GM18519 (cell line): ENCODE data around the gene MIA3.
A peak's percentile ranks its signal among the peaks of the same experiment; 100 is the strongest.
"Not testable (repeated sequence)": the region's sequence is repeated elsewhere in the genome, so short reads cannot be mapped to it uniquely, and the experiment has no call there.

ENCODE experiments used
- ATAC-seq: cut with Tn5 transposase; IDR thresholded peaks from one replicate; pipeline ENCODE4 v1.9.1; 2021; ENCODE audit warnings: mild to moderate bottlenecking, moderate library complexity; ENCODE audit not compliant: unreplicated experiment, low FRiP score

Gene MIA3

DNA sequence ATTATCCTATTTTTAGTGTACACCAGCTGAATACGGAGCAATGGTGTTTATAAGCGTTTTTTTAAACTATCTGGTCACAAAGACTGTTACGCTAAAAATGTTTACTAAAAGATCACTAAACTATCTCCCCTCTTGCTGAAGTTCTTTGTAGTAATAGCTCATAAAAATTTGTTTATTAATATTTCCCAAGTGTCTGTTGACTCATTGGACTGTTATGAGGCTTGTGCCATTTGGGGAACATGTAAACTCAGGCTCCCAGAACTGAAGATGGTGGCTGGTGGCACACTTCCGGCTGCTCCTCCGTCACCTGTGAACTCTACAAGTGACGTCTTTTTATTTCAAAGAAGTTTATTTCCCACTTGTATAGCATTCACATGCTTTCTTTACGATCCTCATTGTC lies 48.1 kb downstream of the MIA3 start:
- ATAC-seq: no peak

GRCh38 chr1:222668184-222668583 lies 50.3 kb downstream of the MIA3 start:
- ATAC-seq: not testable (repeated sequence)

DNA sequence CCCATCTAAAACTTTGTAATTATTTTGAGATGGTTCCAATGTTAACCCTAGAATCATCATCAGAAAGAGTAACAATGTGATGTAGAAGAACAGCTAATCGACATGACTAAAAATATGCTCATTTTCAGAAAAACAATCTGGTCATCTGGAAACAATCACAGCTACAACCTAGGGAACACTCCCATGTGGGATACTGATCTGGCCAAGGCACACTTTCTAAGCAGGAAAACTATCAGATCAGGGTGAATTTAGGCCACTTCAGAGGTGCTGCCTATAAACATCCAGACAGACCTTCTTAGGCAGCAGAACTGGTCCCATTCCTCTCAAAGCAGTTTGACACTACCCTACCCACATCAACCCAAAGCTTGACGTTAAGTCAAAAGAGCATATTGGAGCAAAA lies 51.2 kb downstream of the MIA3 start:
- not testable (repeated sequence) for ATAC-seq

DNA sequence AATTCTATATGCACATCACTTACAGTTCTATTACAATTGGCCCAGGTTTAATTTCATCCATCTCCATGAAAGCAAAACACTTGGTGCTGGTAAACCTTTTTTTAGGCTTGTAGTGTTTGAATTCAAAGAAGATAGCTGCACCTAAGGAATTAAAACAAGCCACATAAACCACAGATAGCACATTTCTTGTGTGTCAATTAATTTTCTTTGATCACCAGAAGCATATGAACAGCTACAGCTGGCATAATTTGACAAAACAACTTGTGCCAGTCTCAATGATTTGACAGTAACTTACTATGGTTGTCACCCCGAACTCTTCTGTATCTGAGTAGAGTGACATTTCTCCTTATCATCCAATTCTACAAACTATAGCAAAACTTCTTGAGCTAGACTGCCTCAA lies 52.2 kb downstream of the MIA3 start:
- ATAC-seq: no peak

GRCh38 chr1:222680080-222680479 lies 62.2 kb downstream of the MIA3 start:
- ATAC-seq: no peak

GRCh38 chr1:222691016-222691415 lies 73.1 kb downstream of the MIA3 start:
- no peak for ATAC-seq

DNA sequence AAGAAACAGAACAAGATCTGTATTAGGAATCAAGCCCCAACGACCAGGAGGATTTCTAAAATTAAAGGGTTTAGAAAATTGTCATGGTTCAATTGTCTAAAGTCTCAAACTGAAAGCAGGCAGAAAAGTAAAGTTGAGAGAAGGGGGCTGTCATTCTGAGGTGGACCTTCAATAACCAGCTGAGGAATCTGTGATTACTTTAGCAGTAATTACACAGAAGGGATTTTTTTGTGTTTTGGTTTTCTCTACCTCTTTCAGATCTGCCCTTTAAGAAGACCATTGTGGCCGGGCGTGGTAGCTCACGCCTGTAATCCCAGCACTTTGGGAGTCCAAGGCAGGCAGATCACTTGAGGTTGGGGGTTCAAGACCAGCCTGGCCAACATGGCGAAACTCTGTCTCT lies 77.0 kb downstream of the MIA3 start:
- ATAC-seq: no peak

- no peak for ATAC-seq
Observed at GRCh38 chr1:222696741-222697140, 78.8 kb downstream of the MIA3 start.

- no peak for ATAC-seq
Observed at GRCh38 chr1:222697203-222697602, 79.3 kb downstream of the MIA3 start.

DNA sequence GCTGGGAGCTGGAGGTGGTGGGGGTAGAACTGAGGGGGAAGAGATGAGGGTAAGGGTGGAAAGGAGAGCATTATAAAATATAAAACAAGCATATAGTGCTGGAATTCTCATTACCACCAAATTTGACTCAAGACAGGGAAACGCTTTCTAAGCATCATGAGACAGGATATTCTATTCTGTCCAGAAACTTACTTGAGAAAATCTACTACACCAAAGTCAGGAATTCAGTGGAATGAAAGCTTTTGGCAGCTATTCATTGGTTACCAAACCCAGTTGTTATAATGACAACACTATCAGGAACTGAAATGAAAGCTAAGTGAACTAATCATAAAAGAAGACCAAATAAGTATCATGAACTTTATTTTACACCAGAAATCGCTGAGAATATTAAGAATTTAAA lies 79.9 kb downstream of the MIA3 start:
- no peak for ATAC-seq

DNA sequence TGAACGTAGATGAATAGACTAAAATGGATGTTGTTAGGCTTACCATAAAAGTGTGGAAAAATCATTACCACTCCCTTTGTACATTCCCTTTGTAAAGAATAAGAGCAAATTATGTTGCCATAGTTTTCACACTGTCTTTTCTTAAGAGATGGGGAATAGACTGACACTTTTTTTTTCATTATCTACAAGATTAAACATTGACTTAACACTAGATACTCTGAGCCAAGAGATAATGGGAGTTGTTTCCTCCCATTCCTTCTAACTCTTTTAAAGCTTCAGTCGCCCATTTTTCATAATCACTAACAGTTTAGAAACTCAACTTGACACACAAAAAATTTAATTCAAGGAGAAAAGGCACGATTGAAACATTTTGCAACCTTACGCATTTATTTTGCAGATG lies 84.3 kb downstream of the MIA3 start:
- no peak for ATAC-seq

DNA sequence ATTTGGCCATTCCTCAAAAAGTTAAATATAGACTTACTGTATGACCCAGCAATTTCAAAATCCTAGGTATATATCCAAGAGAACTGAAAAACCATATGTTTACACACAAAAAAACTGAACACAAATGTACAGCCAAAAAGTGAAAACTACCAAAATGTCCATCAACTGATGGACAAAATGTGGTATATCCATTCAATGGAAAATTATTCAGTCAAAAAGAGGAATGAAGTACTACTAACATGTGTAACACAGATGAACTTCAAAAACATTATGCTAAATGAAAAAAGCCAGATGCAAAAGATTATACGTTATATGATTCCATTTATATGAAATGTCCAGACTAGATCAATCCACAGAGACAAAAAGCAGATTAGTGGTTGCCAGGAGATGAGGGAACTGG lies 86.4 kb downstream of the MIA3 start:
- no peak for ATAC-seq

GRCh38 chr1:222706815-222707214 lies 88.9 kb downstream of the MIA3 start:
- no peak for ATAC-seq

DNA sequence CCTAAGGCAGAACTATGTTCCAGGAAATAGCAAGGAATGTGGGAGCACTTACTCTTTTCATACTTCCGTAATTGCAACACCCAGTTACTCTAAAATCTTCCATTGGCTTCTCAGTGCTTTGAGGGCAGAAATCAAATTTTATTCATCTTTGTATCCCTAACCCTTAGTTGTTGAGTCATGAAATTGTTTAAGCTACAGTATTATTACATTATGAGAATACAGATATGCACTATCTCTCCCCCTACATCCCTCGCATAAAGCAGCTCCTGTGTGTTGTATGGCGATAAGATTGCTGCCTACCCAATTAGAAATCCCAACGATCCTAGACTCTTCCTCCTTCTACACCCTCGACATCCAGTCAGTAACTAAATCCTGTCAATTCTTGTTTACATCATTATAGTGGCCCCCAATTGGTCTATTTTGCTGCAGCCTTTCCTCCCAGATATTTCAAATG lies 91.8 kb downstream of the MIA3 start:
- ATAC-seq: no peak

DNA sequence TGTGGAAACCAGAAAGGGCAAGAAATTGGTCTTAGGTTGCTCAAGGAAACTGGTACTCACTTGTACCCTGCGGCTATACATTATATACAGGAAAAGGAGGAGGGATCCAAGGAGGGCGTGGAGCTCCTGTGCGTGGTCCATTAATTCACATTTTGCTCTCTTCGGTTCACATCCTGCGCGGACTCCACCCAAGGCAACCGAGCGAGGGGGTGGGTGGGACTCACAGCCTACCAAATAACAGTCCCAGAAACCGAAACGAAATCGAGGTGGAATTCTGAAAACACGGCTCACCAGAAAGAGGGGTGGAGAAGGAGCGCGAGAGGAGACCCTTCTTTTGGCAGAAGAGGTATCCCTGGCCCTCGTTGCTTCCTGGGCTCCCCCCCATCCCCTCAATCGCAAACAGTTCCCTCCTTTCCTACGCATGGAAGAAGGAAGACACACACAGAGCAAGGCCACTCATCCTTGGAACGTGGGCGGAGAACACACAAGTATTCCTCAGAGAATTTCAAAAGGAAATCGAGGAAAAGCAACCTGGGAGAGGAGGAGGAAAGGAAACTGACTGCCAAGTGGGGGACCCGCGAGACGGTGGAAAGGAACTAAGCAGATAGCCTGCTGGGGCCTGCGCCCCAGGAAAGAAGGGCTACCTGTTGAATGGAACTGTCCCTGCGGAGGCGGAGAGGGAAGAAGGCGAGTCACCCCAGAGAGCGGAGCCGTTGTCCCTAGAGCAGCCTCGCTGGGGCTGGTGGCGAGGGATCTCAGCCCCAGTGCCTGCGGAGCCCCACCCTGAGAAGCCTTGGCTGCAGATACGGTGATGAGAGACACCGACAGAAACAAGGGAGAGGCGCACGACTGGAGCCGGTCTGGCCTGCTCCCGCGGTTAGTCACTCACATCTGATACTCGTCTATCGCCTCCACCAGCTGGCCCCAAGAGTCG lies 93.7 kb downstream of the MIA3 start:
- ATAC-seq: peak; percentile 23

DNA sequence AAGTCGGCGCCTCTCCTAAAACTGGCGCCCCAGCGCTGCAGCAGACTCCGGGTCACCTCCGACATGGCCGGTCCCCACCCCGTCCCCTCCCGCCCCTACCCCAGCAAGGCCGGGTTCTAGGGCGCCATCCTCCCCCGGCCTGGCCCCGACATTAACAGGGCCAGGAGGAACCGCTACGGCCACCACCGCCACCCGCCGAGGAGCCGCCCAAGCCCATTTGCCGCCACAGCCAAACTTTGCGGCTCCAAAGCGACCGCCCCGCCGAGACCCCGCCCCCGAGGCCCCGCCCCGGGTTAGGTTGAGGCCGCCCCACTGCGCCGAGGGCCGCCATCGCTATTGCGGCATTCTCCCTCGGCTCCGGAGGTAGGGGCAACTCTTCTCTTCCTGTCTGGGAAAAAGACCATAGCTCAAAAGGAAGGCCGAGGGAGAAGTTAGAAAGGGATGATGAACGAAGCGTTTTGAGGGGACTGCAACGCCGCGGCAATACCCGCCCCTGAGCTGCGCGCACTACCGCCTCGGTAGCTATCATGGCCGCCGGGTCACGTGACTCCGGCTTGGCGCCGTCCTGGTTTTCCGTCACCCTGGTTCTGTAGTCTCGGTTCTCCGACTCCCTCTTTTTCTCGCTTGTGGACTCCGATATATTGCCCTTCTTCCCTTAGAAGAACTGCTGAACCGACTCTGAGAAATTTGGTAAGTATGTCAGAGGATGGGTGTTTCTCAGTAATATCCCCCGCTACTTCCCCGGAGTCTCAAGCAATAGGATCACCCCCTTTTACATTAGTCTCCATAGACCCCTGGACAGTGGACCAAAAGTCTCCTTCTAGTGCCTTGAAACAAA lies 94.6 kb downstream of the MIA3 start, which contains the start of the genes AIDA and BROX:
Gene AIDA (minus strand): TSS at position 239 of the 838 bp plus-strand sequence. CDS start 174 bp downstream, at position 65.
Gene BROX (plus strand): TSS at position 312 of the 838 bp plus-strand sequence. CDS start 3,136 bp downstream, outside the sequence.
- ATAC-seq: peak; percentile 47

GRCh38 chr1:222713091-222713961 lies 95.4 kb downstream of the MIA3 start:
- ATAC-seq: peak; percentile 48

GRCh38 chr1:222716393-222716792 lies 98.5 kb downstream of the MIA3 start:
- ATAC-seq: no peak
